ENCODE measurements around the gene USP54. TPM values are rescaled to one million over a fixed set of nuclear protein-coding genes. Genes with fewer than 3 reads are reported as not detected.

The USP54 gene
- total and polyA plus RNA-seq, 9 donors: 8.0 to 72.7 (median 32.0) TPM

GRCh38 chr10:73629165-73629564, 38.0 kb upstream of the USP54 start:
- Histone ChIP-seq H3K36me3 (no peaks in the 10 kb centered on the region), H3K4me1 (ENCODE audit: insufficient read depth) (peaks cover 2% of the 10 kb centered on the region), H3K27ac (no peak overlapping the region), H3K9me3 (no peaks in the 10 kb centered on the region), H3K4me3 (no peak overlapping the region), H3K27me3 (no peaks in the 10 kb centered on the region)
- intact Hi-C loops (cut with DNase I): no loop called here
- 91 to 95% (median 92%) methylated on average over 5 of the region's 5 CpGs for WGBS, 3 donors
- TF ChIP-seq, protein P1, sequence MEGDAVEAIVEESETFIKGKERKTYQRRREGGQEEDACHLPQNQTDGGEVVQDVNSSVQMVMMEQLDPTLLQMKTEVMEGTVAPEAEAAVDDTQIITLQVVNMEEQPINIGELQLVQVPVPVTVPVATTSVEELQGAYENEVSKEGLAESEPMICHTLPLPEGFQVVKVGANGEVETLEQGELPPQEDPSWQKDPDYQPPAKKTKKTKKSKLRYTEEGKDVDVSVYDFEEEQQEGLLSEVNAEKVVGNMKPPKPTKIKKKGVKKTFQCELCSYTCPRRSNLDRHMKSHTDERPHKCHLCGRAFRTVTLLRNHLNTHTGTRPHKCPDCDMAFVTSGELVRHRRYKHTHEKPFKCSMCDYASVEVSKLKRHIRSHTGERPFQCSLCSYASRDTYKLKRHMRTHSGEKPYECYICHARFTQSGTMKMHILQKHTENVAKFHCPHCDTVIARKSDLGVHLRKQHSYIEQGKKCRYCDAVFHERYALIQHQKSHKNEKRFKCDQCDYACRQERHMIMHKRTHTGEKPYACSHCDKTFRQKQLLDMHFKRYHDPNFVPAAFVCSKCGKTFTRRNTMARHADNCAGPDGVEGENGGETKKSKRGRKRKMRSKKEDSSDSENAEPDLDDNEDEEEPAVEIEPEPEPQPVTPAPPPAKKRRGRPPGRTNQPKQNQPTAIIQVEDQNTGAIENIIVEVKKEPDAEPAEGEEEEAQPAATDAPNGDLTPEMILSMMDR (IDR thresholded peaks at IDR 0.05): no peak
- TF ChIP-seq EP300 (IDR thresholded peaks at IDR 0.05) (no peak), POLR2A (IDR thresholded peaks at IDR 0.05) (no peak)
- no peak for DNase-seq

DNA sequence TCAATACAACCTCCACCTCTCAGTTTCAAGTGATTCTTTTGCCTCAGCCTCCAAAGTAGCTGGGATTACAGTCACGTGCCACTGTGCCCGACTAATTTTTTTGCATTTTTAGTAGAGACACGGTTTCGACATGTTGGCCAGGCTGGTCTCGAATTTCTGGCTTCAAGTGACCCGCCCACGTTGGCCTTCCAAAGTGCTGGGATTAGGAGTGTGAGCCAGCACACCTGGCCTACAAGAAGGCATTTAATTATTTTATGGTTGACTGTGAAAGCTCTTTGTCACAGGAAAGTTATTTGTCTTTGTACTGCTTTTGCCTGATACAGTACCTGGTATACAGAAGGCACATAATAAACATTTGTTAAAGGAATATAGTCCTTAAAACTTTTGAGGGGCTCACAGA, 37.3 kb upstream of the USP54 start:
- H3K27me3 ChIP-seq: no peaks in the 10 kb centered on the region
- H3K4me3 ChIP-seq: no peak overlapping the region
- 54 to 58% (median 56%) methylated on average over 7 of the region's 7 CpGs for WGBS, 3 donors
- no peak overlapping the region for H3K27ac ChIP-seq
- intact Hi-C loops (cut with DNase I): no loop called here
- no peak for DNase-seq
- H3K36me3 ChIP-seq: no peaks in the 10 kb centered on the region
- peaks cover 2% of the 10 kb centered on the region for H3K4me1 ChIP-seq (ENCODE audit: insufficient read depth)
- TF ChIP-seq POLR2A (IDR thresholded peaks at IDR 0.05) (no peak), EP300 (IDR thresholded peaks at IDR 0.05) (no peak)
- TF ChIP-seq, protein P1 (IDR thresholded peaks at IDR 0.05): no peak
- no peaks in the 10 kb centered on the region for H3K9me3 ChIP-seq

DNA sequence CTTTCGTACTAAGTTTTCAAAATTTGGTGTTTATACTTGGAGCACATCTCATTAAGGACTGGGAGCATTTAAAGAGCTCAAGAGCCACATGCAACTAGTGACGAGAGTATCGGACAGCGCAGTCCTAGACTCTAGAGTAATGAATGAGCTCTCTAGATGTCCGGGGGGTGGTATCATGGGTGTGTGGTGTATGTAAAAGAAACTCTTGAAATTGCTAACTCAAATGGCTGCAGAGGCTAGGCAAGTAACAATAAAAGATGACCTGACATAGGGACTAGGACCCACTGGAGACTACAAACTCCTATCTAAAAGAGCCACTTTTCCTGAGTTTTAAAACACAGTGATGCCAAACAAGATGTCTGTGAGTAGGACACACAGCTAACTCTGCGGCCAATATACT, 36.2 kb upstream of the USP54 start:
- WGBS, 3 donors: 83 to 93% (median 87%) methylated on average over 6 of the region's 6 CpGs
- intact Hi-C loops (cut with DNase I): no loop called here

DNA sequence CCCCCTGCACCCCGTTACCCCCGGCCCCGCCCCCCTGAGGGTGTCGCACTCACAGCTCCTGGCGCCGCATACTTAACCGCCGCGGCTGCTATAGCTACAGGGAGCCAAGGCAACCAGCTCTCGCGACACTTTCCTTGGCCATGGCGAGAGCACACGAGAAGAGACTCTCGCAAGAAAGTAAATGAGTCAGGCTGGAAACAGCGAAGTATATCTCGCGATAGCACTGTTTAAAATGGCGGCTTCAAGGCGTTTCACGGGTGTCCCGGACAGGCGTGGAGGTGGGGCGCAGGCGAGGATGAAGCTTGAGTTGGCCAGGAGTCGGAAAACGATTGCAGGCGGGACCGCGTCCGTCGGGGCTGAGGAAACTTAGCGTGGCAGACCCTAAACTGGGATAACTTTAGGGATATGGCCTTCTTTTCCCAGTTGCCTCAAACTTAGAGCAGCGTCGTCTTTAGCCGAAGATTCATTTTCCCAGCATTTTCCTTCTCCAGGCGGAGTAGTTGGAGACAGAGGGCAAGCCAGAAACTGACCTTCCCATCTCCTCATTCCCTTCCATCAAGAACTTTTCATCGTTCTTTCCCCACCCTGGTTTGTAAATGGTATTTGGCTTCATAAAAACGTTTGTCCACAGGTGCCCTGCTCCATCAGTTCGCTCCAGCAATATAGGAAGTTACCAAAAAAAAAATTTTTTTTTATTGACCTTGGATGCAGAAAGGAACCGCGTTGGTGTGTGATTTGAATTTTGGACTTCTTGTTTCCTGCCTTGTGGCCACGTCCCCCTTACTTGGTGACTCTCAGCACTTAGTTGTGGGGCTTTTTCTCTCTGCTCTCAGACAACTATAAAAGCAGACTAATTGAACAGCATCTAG, 35.0 kb upstream of the USP54 start:
- Histone ChIP-seq H3K27me3 (no peaks in the 10 kb centered on the region), H3K4me1 (ENCODE audit: insufficient read depth) (peaks cover 2% of the 10 kb centered on the region), H3K27ac (peak overlapping the region; percentile 16 to 73), H3K9me3 (no peaks in the 10 kb centered on the region), H3K4me3 (peak overlapping the region; percentile 91), H3K36me3 (no peaks in the 10 kb centered on the region)
- peak; percentile 90 to 96 (median 93) for DNase-seq
- peak; percentile 52 for TF ChIP-seq POLR2A (IDR thresholded peaks at IDR 0.05)
- TF ChIP-seq, protein P1 (IDR thresholded peaks at IDR 0.05): no peak
- no peak for TF ChIP-seq EP300 (IDR thresholded peaks at IDR 0.05)
- intact Hi-C loops (cut with DNase I): no loop called here
- WGBS, 3 donors: 1 to 2% (median 2%) methylated on average over 41 to 42 of the region's 42 CpGs

More for the DNA sequence above, 36.2 kb upstream of the USP54 start:
- no peak overlapping the region for H3K4me3 ChIP-seq
- TF ChIP-seq, protein P1 (IDR thresholded peaks at IDR 0.05): no peak
- TF ChIP-seq POLR2A (IDR thresholded peaks at IDR 0.05) (no peak), EP300 (IDR thresholded peaks at IDR 0.05) (no peak)
- H3K27me3 ChIP-seq: no peaks in the 10 kb centered on the region
- H3K27ac ChIP-seq: no peak overlapping the region
- H3K9me3 ChIP-seq: no peaks in the 10 kb centered on the region
- peaks cover 2% of the 10 kb centered on the region for H3K4me1 ChIP-seq (ENCODE audit: insufficient read depth)
- DNase-seq: no peak
- no peaks in the 10 kb centered on the region for H3K36me3 ChIP-seq

All from ovary (tissue), 9 donors.